GM12872 (cell line): ENCODE results near the gene TMEM25.

ENCODE experiments used
- CTCF ChIP-seq: IDR thresholded peaks from 3 replicates; pipeline ENCODE4 v1.5.1; 2011; ENCODE audit warnings: low read depth, mild to moderate bottlenecking, low read length, moderate library complexity; ENCODE audit not compliant: insufficient read depth

TMEM25 gene

GRCh38 chr11:118527109-118527508, 3.9 kb upstream of the TMEM25 start, which contains the start of gene TTC36:
TSS of gene TTC36 (plus strand) at chr11:118527474. CDS start at chr11:118527495, 21 bp downstream.
- TF ChIP-seq CTCF, result no peak

- TF ChIP-seq CTCF, result no peak
Observed at GRCh38 chr11:118528511-118528910, 2.5 kb upstream of the TMEM25 start.

- no peak for TF ChIP-seq CTCF
Observed at GRCh38 chr11:118529584-118530175, 1.3 kb upstream of the TMEM25 start.

- no peak for TF ChIP-seq CTCF
Observed at GRCh38 chr11:118530180-118530682, 761 bp upstream of the TMEM25 start.

GRCh38 chr11:118531597-118532084, 649 bp downstream of the TMEM25 start:
- no peak for TF ChIP-seq CTCF

- TF ChIP-seq CTCF, result no peak
Observed at GRCh38 chr11:118532091-118532490, 1.1 kb downstream of the TMEM25 start.

- TF ChIP-seq CTCF, result no peak
Observed at GRCh38 chr11:118532852-118533768, 2.1 kb downstream of the TMEM25 start.
